GM19397 (cell line): ENCODE data around the gene CABLES1.
A peak's percentile ranks its signal among the peaks of the same experiment; 100 is the strongest.
"Not testable (repeated sequence)": the region's sequence is repeated elsewhere in the genome, so short reads cannot be mapped to it uniquely, and the experiment has no call there.

Source experiments
- ATAC-seq: cut with Tn5 transposase; IDR thresholded peaks from one replicate; pipeline ENCODE4 v1.9.1; 2021; ENCODE audit warnings: mild to moderate bottlenecking, moderate library complexity; ENCODE audit not compliant: unreplicated experiment

Gene CABLES1

GRCh38 chr18:23259701-23260681 lies 124.7 kb downstream of the CABLES1 start:
- peak; percentile 63 for ATAC-seq

GRCh38 chr18:23260926-23261590 lies 125.8 kb downstream of the CABLES1 start:
- ATAC-seq, result no peak

- ATAC-seq, result no peak
These were observed 128.4 kb downstream of the CABLES1 start for GRCh38 chr18:23263551-23264235.

DNA sequence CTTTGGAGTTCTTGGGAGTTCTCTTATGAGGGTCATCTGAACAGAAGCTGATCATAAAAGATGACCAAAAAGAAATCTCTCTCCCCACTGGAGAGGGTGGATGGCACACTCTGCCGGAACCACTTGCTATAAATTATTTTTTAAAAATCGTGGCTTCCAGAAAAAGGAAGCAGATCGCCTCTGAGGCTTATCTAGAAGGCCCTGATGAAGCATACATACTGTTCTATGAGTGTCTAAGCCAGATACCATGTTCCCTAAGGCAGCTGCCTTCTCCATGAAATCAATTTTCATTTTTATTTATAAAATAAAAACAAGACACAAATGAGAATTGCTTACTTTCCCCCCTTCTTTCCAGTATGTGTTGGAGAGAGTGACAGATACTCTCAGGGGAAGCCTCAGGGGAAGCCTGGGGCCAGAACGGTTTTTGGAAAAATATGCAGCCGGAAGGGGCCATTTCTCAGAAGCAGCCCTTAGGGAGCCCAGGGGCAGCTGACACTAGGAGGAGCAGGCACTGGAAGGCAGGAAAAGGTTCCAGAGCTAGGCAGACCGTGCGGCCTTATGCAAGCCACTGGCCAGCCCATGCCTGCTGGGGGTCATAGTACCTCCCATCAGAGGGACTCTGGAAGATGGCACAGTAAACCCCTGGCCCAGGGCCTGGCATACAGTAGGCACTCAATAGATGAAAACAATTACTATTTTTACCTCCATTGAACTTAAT lies 130.6 kb downstream of the CABLES1 start:
- ATAC-seq, result no peak

- peak; percentile 52 for ATAC-seq
These were observed 131.6 kb downstream of the CABLES1 start for GRCh38 chr18:23266717-23267446.

- peak; percentile 33 for ATAC-seq
These were observed 132.1 kb downstream of the CABLES1 start for GRCh38 chr18:23267447-23267776.

GRCh38 chr18:23268641-23269040 lies 133.4 kb downstream of the CABLES1 start:
- no peak for ATAC-seq

DNA sequence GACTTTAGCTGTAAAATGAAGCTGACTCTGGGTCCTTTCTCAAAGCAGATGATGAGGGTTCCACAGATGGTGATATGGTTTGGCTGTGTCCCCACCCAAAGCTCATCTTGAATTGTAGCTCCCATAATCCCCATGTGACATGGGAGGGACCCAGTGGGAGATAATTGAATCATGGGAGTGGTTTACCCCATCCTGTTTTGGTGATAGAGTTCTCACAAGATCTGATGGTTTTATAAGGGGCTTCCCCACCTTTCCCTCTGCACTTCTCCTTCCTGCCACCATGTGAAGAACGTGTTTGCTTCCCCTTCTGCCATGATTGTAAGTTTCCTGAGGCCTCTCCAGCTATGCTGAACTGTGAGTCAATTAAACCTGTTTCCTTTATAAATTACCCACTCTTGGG lies 133.8 kb downstream of the CABLES1 start:
- ATAC-seq, result not testable (repeated sequence)

DNA sequence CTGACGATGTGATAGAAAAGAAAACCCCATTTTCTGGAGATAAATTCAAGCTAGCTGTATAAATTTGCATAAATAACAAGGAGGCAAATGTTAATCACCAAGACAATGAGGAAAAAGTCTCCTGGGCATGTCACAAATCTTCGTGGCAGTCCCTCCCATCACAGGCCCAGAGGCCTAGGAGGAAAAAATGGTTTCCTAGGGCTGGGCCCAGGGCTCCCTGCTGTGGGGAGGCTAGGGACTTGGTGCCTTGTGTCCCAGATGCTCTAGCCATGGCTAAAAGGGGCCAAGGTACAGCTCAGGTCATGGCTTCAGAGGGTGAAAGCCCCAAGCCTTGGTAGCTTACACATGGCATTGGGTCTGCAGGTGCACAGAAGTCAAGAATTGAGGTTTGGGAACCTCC lies 134.6 kb downstream of the CABLES1 start:
- ATAC-seq, result no peak

GRCh38 chr18:23270986-23271680 lies 135.8 kb downstream of the CABLES1 start:
- no peak for ATAC-seq

DNA sequence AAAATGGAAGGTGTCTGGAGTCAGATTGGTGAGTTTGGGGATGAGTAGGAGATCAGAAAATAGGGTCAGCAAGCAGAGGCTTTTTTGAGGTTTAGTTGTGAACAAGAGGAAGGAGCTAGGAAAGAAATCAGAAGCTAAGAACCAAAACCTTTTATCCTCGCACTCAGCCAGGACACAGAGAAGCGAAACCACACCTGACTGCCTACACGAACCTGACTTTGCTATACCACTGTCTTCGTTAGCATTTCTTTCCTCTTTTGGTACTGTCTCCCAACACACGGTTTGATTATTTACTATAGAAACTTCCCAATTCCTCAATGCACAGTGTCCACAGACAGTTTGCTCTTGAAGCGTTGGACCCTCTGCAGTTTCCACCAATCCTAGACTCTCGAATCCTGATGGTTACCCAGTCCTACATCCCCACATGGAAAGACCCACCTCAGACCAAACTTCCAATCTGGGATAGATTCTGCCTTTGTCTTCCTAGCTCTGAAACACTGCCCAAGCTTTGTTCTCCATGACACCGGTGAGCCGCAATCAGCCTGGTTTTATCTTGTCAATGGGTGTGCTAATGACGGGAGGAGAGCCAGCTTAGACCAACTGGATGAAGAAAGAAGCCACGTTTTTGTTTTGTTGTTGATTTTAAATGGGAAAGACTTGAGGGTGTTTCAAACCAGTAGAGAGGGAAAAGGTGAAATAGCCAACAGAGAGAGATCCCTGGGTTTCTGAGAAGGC lies 137.4 kb downstream of the CABLES1 start:
- no peak for ATAC-seq

GRCh38 chr18:23273443-23273966 lies 138.2 kb downstream of the CABLES1 start:
- no peak for ATAC-seq

GRCh38 chr18:23274638-23275482 lies 139.6 kb downstream of the CABLES1 start:
- ATAC-seq, result no peak

- no peak for ATAC-seq
These were observed 141.2 kb downstream of the CABLES1 start for GRCh38 chr18:23276451-23276850.

- no peak for ATAC-seq
These were observed 142.1 kb downstream of the CABLES1 start for GRCh38 chr18:23277399-23277798.

DNA sequence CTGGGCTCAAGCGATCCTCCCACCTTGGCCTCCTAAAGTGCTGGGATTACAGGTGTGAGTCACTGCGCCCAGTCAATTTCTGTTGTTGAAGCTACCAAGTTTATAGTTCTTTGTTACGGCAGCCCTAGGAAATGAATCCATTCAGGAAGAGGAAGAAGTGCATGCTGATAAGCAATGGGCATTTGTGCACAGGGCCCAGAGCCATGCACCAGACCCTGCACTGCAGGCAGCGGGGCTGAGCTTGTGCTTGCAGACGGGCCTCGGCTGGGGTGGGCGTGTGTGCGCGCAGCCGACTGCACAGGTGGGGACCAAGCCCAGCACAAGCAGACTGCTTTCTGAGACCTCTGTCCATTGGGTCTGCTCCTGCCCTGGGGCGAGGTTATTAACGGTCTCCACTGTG lies 144.6 kb downstream of the CABLES1 start:
- ATAC-seq, result no peak

- ATAC-seq, result no peak
These were observed 145.6 kb downstream of the CABLES1 start for GRCh38 chr18:23280844-23281243.
